ENCODE data around the gene FGG. TPM values are rescaled to one million over a fixed set of nuclear protein-coding genes. Genes with fewer than 3 reads are reported as not detected.
"Not testable (repeated sequence)": the region's sequence is repeated elsewhere in the genome, so short reads cannot be mapped to it uniquely, and the experiment has no call there.

The FGG gene
- total RNA-seq, 2 donors from 2014 or later: 0.89 TPM; not detected in 1

GRCh38 chr4:154595807-154596206, 16.6 kb downstream of the FGG start:
- Histone ChIP-seq H3K36me3 (ENCODE audit: control insufficient read depth, insufficient read depth, low read length) (no peaks in the 10 kb centered on the region), H3K9me3 (ENCODE audit: control insufficient read depth, low read length) (no peaks in the 10 kb centered on the region), H3K27ac (ENCODE audit: low read depth, low read length) (no peak overlapping the region), H3K27me3 (ENCODE audit: control insufficient read depth, insufficient read depth, low read length, poor library complexity, severe bottlenecking) (no peaks in the 10 kb centered on the region), H3K9ac (ENCODE audit: extremely low read depth, low read length, poor library complexity, severe bottlenecking) (no peak overlapping the region), H3K4me3 (ENCODE audit: low read length) (no peak overlapping the region), H3K4me1 (ENCODE audit: control insufficient read depth, insufficient read depth, low read length) (no peaks in the 10 kb centered on the region)
- no peaks in the 10 kb centered on the region for H3K27me3 Mint-ChIP-seq (ENCODE audit: insufficient read depth)
- H3K27ac Mint-ChIP-seq: no peak overlapping the region
- no peaks in the 10 kb centered on the region for H3K36me3 Mint-ChIP-seq (ENCODE audit: low read depth)
- H3K4me3 Mint-ChIP-seq: no peak overlapping the region
- H3K9me3 Mint-ChIP-seq: no peaks in the 10 kb centered on the region
- no peak for TF ChIP-seq CTCF (conservative IDR thresholded peaks at IDR 0.05)
- H3K4me1 Mint-ChIP-seq: peaks cover 4% of the 10 kb centered on the region
- no peak for DNase-seq

- H3K9me3 ChIP-seq (ENCODE audit: control insufficient read depth, low read length); H3K4me3 ChIP-seq (ENCODE audit: low read length); H3K27ac ChIP-seq (ENCODE audit: low read depth, low read length); H3K36me3 ChIP-seq (ENCODE audit: control insufficient read depth, insufficient read depth, low read length); H3K9ac ChIP-seq (ENCODE audit: extremely low read depth, low read length, poor library complexity, severe bottlenecking); H3K27ac Mint-ChIP-seq; H3K27me3 Mint-ChIP-seq (ENCODE audit: insufficient read depth); H3K36me3 Mint-ChIP-seq (ENCODE audit: low read depth); H3K27me3 ChIP-seq (ENCODE audit: control insufficient read depth, insufficient read depth, low read length, poor library complexity, severe bottlenecking); DNase-seq; H3K4me3 Mint-ChIP-seq; H3K4me1 ChIP-seq (ENCODE audit: control insufficient read depth, insufficient read depth, low read length); H3K9me3 Mint-ChIP-seq: not testable (repeated sequence)
- 84 to 95% methylated on average over 3 of the region's 3 CpGs for WGBS, 2 experiments (ENCODE audit: insufficient coverage in 1 of 2, insufficient read length in 1 of 2)
- peaks cover 15% of the 10 kb centered on the region for H3K4me1 Mint-ChIP-seq
Observed at GRCh38 chr4:154594343-154594742, 18.1 kb downstream of the FGG start.

GRCh38 chr4:154593868-154594267, 18.6 kb downstream of the FGG start:
- TF ChIP-seq CTCF (conservative IDR thresholded peaks at IDR 0.05): no peak
- H3K4me3 ChIP-seq (ENCODE audit: low read length): no peak overlapping the region
- no peak overlapping the region for H3K9ac ChIP-seq (ENCODE audit: extremely low read depth, low read length, poor library complexity, severe bottlenecking)
- H3K9me3 Mint-ChIP-seq: no peaks in the 10 kb centered on the region
- no peaks in the 10 kb centered on the region for H3K36me3 Mint-ChIP-seq (ENCODE audit: low read depth)
- no peak overlapping the region for H3K27ac ChIP-seq (ENCODE audit: low read depth, low read length)
- no peaks in the 10 kb centered on the region for H3K9me3 ChIP-seq (ENCODE audit: control insufficient read depth, low read length)
- WGBS, 2 experiments (ENCODE audit: insufficient coverage in 1 of 2, insufficient read length in 1 of 2): 89 to 93% methylated on average over 2 of the region's 2 CpGs
- peaks cover 16% of the 10 kb centered on the region for H3K4me1 Mint-ChIP-seq
- H3K27me3 ChIP-seq (ENCODE audit: control insufficient read depth, insufficient read depth, low read length, poor library complexity, severe bottlenecking): no peaks in the 10 kb centered on the region
- DNase-seq: no peak
- no peaks in the 10 kb centered on the region for H3K36me3 ChIP-seq (ENCODE audit: control insufficient read depth, insufficient read depth, low read length)
- no peak overlapping the region for H3K4me3 Mint-ChIP-seq
- H3K27me3 Mint-ChIP-seq (ENCODE audit: insufficient read depth): no peaks in the 10 kb centered on the region
- H3K27ac Mint-ChIP-seq: no peak overlapping the region
- H3K4me1 ChIP-seq (ENCODE audit: control insufficient read depth, insufficient read depth, low read length): no peaks in the 10 kb centered on the region

- Histone ChIP-seq H3K4me3 (ENCODE audit: low read length) (no peak overlapping the region), H3K27me3 (ENCODE audit: control insufficient read depth, insufficient read depth, low read length, poor library complexity, severe bottlenecking) (no peaks in the 10 kb centered on the region), H3K4me1 (ENCODE audit: control insufficient read depth, insufficient read depth, low read length) (no peaks in the 10 kb centered on the region), H3K27ac (ENCODE audit: low read depth, low read length) (no peak overlapping the region), H3K9me3 (ENCODE audit: control insufficient read depth, low read length) (no peaks in the 10 kb centered on the region), H3K9ac (ENCODE audit: extremely low read depth, low read length, poor library complexity, severe bottlenecking) (no peak overlapping the region), H3K36me3 (ENCODE audit: control insufficient read depth, insufficient read depth, low read length) (no peaks in the 10 kb centered on the region)
- 97 to 100% methylated on average over 1 to 3 of the region's 3 CpGs for WGBS, 2 experiments (ENCODE audit: insufficient coverage in 1 of 2, insufficient read length in 1 of 2)
- Mint-ChIP-seq H3K27ac (no peak overlapping the region), H3K27me3 (ENCODE audit: insufficient read depth) (no peaks in the 10 kb centered on the region), H3K4me3 (no peak overlapping the region), H3K4me1 (peaks cover 16% of the 10 kb centered on the region), H3K9me3 (no peaks in the 10 kb centered on the region), H3K36me3 (ENCODE audit: low read depth) (no peaks in the 10 kb centered on the region)
- no peak for TF ChIP-seq CTCF (conservative IDR thresholded peaks at IDR 0.05)
- no peak for DNase-seq
Observed at GRCh38 chr4:154591890-154592289, 20.6 kb downstream of the FGG start.

Data from endodermal cell (in vitro differentiated cells).